GM23248 (cell line): ENCODE measurements around the gene PTHLH. TPM values are rescaled to one million over a fixed set of nuclear protein-coding genes. Genes with fewer than 3 reads are reported as not detected.

Source experiments
- DNase-seq: peaks from one replicate; pipeline ENCODE4 v3.0.0-alpha.2; 2015
- H2AFZ ChIP-seq: fragments of 200-600 bp; sonication (generic); 2 replicates; pipeline ENCODE4 v1.6.1; 2016; ENCODE audit warnings: antibody characterized with exemption
- H3F3A ChIP-seq: fragments of 200-600 bp; sonication (generic); 2 replicates; pipeline ENCODE4 v1.6.1; 2016; ENCODE audit warnings: mild to moderate bottlenecking, antibody characterized with exemption, mixed run types; ENCODE audit not compliant: insufficient read depth
- H3K27ac ChIP-seq: fragments of 200-600 bp; sonication (generic); 2 replicates; pipeline ENCODE4 v1.5.1; 2016; ENCODE audit warnings: mild to moderate bottlenecking
- H3K27me3 ChIP-seq: fragments of 200-600 bp; sonication (generic); replicated peaks from 2 replicates; pipeline ENCODE4 v1.6.1; 2016; ENCODE audit warnings: mild to moderate bottlenecking; ENCODE audit not compliant: insufficient read depth
- H3K36me3 ChIP-seq: fragments of 200-600 bp; sonication (generic); 2 replicates; pipeline ENCODE4 v1.6.1; 2016; ENCODE audit warnings: low read depth, mild to moderate bottlenecking
- H3K4me1 ChIP-seq: fragments of 200-600 bp; sonication (generic); 2 replicates; pipeline ENCODE4 v1.6.1; 2016; ENCODE audit warnings: mild to moderate bottlenecking; ENCODE audit not compliant: insufficient read depth
- H3K4me2 ChIP-seq: fragments of 200-600 bp; sonication (generic); one replicate; pipeline ENCODE4 v1.6.1; 2016; ENCODE audit warnings: mild to moderate bottlenecking; ENCODE audit not compliant: unreplicated experiment
- H3K4me3 ChIP-seq: fragments of 200-600 bp; sonication (generic); 2 replicates; pipeline ENCODE4 v1.5.1; 2016; ENCODE audit warnings: mild to moderate bottlenecking
- H3K79me2 ChIP-seq: fragments of 200-600 bp; sonication (generic); 2 replicates; pipeline ENCODE4 v1.6.1; 2016; ENCODE audit warnings: mild to moderate bottlenecking; ENCODE audit not compliant: insufficient read depth
- H3K9ac ChIP-seq: fragments of 200-600 bp; sonication (generic); 2 replicates; pipeline ENCODE4 v1.6.1; 2016; ENCODE audit warnings: mild to moderate bottlenecking
- H3K9me2 ChIP-seq: fragments of 200-600 bp; sonication (generic); 2 replicates; pipeline ENCODE4 v1.6.1; 2016; ENCODE audit warnings: mixed run types, mild to moderate bottlenecking, moderate library complexity; ENCODE audit not compliant: insufficient read depth
- H3K9me3 ChIP-seq: fragments of 200-600 bp; sonication (generic); one replicate; pipeline ENCODE4 v1.6.1; 2017; ENCODE audit warnings: low read depth
- H4K20me1 ChIP-seq: fragments of 200-600 bp; sonication (generic); 2 replicates; pipeline ENCODE4 v1.6.0; 2016; ENCODE audit not compliant: insufficient read depth
- EZH2 ChIP-seq: fragments of 200-600 bp; sonication (generic); IDR thresholded peaks from 2 replicates; pipeline ENCODE4 v1.6.1; 2018; ENCODE audit warnings: antibody characterized with exemption, mild to moderate bottlenecking; ENCODE audit not compliant: insufficient read depth, poor library complexity, severe bottlenecking
- EZH2phosphoT487 ChIP-seq: fragments of 200-600 bp; sonication (generic); IDR thresholded peaks from 2 replicates; pipeline ENCODE4 v1.6.1; 2018; ENCODE audit warnings: antibody characterized with exemption, moderate library complexity, mild to moderate bottlenecking, low read depth; ENCODE audit not compliant: insufficient read depth
- WGBS, 2 experiments: methylation state at CpG; one replicate each; pipeline ENCODE4 v1.1.6; 2015 to 2017; ENCODE audit warnings: low lambda C conversion rate in 2 of 2, low coverage in 1 of 2; ENCODE audit errors: missing lambda C conversion rate in 2 of 2; 5-methylcytosine and 5-hydroxymethylcytosine counted together
- in situ Hi-C: fragments of 300-500 bp; cut with MboI; formaldehyde crosslinking; loops from 2 replicates; pipeline ENCODE4 v1.15.0; 2020
- polyA plus RNA-seq: library from polyadenylated mRNA; unstranded; fragments of >200 nt; fragmentation: Nextera tagmentation; extraction: Ambion mirVana; gene quantifications from 2 replicates; pipeline ENCODE4 v1.2.1, GENCODE V29; 2016
- total RNA-seq: library from RNA; depleted of rRNA; stranded (reverse); fragments of >200 nt; shearing (Covaris generic); gene quantifications from 2 replicates; pipeline ENCODE4 v1.2.3, GENCODE V29; 2014

The PTHLH gene
- total and polyA plus RNA-seq, 2 experiments from 2014 or later: 4.7 to 6.4 TPM

DNA sequence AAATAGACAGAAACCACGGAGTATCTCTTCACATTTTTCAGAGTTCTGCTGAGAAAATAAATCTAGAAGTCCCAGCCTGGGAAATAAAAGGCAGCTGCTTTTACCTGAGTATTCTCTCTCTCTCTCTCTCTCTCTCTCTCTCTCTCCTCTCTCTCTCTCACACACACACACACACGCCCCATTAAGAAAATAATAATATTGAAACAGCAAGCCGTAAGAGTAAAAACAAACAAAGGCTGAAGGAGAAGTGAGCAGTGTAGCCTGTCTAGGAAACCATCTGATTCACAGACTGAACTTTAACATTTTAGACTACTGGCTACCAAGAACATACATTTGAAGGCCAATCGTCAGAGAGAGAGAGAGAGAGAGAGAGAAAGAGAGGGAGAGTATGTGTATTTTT, 8.4 kb downstream of the PTHLH start:
- Histone ChIP-seq H3K79me2 (0 out of 2 replicates have a peak, but pooled peaks cover 12% of the 10 kb centered on the region), H3K4me2 (no peak overlapping the region), H3K9me3 (no peaks in the 10 kb centered on the region), H3K9ac (no peak overlapping the region), H3K4me3 (no peak overlapping the region), H3K4me1 (peaks cover 41% of the 10 kb centered on the region), H3K27me3 (no peaks in the 10 kb centered on the region), H3K9me2 (no peaks in the 10 kb centered on the region), H3F3A (peaks cover 42% of the 10 kb centered on the region), H2AFZ (no peak overlapping the region), H4K20me1 (no peaks in the 10 kb centered on the region; the same call in 1 of the 2 replicates), H3K36me3 (0 out of 2 replicates have a peak, but pooled peaks cover 3% of the 10 kb centered on the region), H3K27ac (no peak overlapping the region)
- DNase-seq: no peak
- in situ Hi-C loops: no loop called here
- TF ChIP-seq EZH2 (no peak), EZH2phosphoT487 (no peak)
- 95 to 96% methylated on average over 4 of the region's 4 CpGs for WGBS, 2 experiments

DNA sequence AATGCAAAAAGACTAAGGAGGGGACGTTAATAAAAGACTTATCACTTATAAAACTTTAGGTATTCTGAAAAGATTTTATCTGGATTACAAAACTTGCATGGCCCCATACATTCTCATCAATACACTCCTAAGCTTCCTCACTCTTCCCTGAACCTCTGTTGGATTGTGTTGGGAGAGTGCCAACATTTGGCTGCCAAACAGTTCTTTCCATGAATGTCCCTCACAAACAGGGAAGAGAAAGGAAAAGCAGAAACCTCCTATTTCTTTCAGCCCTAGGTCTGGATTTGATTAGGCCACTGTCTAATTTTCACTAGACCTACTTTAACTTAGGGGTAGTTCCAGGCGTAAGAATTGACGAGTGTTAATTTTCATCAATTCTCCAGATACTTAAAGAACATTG, 11.7 kb downstream of the PTHLH start:
- Histone ChIP-seq H3K36me3 (0 out of 2 replicates have a peak, but pooled peaks cover 3% of the 10 kb centered on the region), H4K20me1 (no peaks in the 10 kb centered on the region), H3K27ac (no peak overlapping the region), H3K4me3 (no peak overlapping the region), H3K27me3 (no peaks in the 10 kb centered on the region), H3K9ac (no peak overlapping the region), H3K9me2 (no peaks in the 10 kb centered on the region), H3K4me2 (no peak overlapping the region), H3K9me3 (no peaks in the 10 kb centered on the region), H3K4me1 (peaks cover 11% of the 10 kb centered on the region), H2AFZ (no peak overlapping the region), H3K79me2 (no peaks in the 10 kb centered on the region), H3F3A (peaks cover 12% of the 10 kb centered on the region)
- WGBS, 2 experiments: 72 to 77% methylated on average over 3 of the region's 3 CpGs
- no peak for DNase-seq
- in situ Hi-C loops: no loop called here
- no peak for TF ChIP-seq EZH2phosphoT487
- no peak for TF ChIP-seq EZH2

DNA sequence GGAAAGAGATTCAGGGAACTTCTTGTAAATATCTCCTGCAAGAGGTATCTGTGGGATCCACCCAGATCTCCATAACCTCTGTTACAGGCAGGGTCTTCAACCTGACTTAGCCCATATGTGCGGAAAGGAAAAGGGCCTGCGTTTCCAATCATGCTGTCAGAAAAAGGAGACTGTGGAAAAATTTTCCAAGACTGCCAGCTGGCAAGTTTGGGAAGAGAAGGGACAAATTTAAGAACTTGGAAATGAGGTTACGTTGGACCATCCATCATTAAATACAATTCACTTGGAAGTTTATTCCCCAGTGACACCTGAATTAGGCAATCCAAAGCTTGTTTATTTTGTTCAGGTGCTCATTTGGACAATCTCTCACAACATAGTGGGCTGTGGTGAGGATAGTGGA, 13.9 kb downstream of the PTHLH start:
- 0 out of 2 replicates have a peak, but pooled peaks cover 3% of the 10 kb centered on the region for H3K36me3 ChIP-seq
- no peaks in the 10 kb centered on the region for H3K27me3 ChIP-seq
- H3K27ac ChIP-seq: no peak overlapping the region
- no peaks in the 10 kb centered on the region for H4K20me1 ChIP-seq
- no peaks in the 10 kb centered on the region for H3K79me2 ChIP-seq
- H3K9ac ChIP-seq: no peak overlapping the region
- H3K9me2 ChIP-seq: no peaks in the 10 kb centered on the region
- TF ChIP-seq EZH2phosphoT487 (no peak), EZH2 (no peak)
- H3K4me3 ChIP-seq: no peak overlapping the region
- DNase-seq: no peak
- in situ Hi-C loops: no loop called here
- H2AFZ ChIP-seq: no peak overlapping the region
- 93 to 99% methylated on average over 3 of the region's 3 CpGs for WGBS, 2 experiments
- H3K9me3 ChIP-seq: no peaks in the 10 kb centered on the region
- no peaks in the 10 kb centered on the region for H3F3A ChIP-seq
- no peak overlapping the region for H3K4me2 ChIP-seq
- H3K4me1 ChIP-seq: no peaks in the 10 kb centered on the region

GRCh38 chr12:27957366-27957765, 15.2 kb downstream of the PTHLH start:
- Histone ChIP-seq H3K27ac (no peak overlapping the region), H4K20me1 (no peaks in the 10 kb centered on the region), H3K36me3 (0 out of 2 replicates have a peak, but pooled peaks cover 2% of the 10 kb centered on the region), H3K4me2 (no peak overlapping the region), H3F3A (no peaks in the 10 kb centered on the region), H3K9me2 (no peaks in the 10 kb centered on the region), H3K4me1 (no peaks in the 10 kb centered on the region), H3K4me3 (no peak overlapping the region), H3K9ac (no peak overlapping the region), H3K79me2 (no peaks in the 10 kb centered on the region), H3K9me3 (no peaks in the 10 kb centered on the region), H2AFZ (no peak overlapping the region), H3K27me3 (no peaks in the 10 kb centered on the region)
- WGBS, 2 experiments: 85% methylated on average over 3 of the region's 3 CpGs
- in situ Hi-C loops: no loop called here
- TF ChIP-seq EZH2phosphoT487: no peak
- no peak for TF ChIP-seq EZH2
- DNase-seq: no peak

DNA sequence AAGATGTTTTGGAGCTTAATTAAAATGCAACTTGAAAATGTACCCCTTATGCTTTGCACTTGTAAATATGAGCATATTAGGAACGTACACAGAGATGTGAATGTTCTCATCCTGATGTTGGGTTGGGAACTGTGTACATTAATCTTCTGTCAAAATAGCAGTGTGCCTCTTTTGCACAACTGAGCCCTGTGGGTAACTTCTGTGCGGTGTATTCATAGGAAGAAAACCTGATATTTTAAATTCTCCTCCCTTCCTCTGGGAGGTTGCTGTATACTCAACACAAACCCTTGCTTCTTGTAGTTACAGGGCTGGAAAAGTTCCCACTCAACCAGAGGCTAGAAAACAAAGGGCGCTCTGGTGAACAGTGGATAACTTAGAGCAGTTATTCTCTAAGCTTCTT, 18.7 kb downstream of the PTHLH start:
- H3K9me3 ChIP-seq: no peaks in the 10 kb centered on the region
- no peaks in the 10 kb centered on the region for H3K79me2 ChIP-seq
- TF ChIP-seq EZH2phosphoT487 (no peak), EZH2 (no peak)
- no peaks in the 10 kb centered on the region for H3K27me3 ChIP-seq
- no peak overlapping the region for H3K9ac ChIP-seq
- no peaks in the 10 kb centered on the region for H3K4me1 ChIP-seq
- WGBS, 2 experiments: 82% methylated on average over 3 of the region's 3 CpGs
- H3F3A ChIP-seq: no peaks in the 10 kb centered on the region
- in situ Hi-C loops: no loop called here
- no peak overlapping the region for H2AFZ ChIP-seq
- H3K9me2 ChIP-seq: no peaks in the 10 kb centered on the region
- H4K20me1 ChIP-seq: no peaks in the 10 kb centered on the region
- no peak for DNase-seq
- H3K27ac ChIP-seq: no peak overlapping the region
- H3K4me3 ChIP-seq: no peak overlapping the region
- no peaks in the 10 kb centered on the region for H3K36me3 ChIP-seq
- no peak overlapping the region for H3K4me2 ChIP-seq
